Measurements from ENCODE around the gene DIP2A.

DNA sequence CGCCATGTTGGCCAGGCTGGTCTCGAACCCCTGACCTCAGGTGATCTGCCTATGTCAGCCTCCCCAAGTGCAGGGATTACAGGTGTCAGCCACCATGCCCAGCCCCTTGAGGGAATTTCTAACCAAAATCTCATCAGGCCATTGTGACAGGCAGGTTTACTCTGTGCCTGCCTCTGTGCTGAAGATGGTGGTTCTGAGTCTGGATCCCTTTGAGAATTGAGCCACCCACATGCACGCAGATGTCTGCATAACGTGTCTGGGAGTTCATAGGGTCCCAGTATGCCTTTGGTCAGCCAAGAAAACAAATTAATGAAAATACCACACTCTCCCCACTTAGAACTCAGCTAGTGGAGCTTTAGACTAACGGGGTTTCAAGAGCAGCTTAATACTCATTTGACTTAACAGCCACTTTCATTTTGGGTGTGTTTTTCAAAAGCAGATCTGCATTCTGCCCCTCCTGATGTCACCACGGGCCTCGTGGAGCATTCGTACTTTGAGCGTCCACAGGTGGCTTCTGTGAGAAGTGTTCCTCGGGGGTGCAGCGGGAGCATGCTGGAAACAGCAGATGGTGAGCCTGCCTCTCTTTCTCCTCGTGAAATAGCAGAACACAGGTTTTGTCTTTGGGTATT, 45.3 kb downstream of the DIP2A start:
- TF ChIP-seq, protein P1, sequence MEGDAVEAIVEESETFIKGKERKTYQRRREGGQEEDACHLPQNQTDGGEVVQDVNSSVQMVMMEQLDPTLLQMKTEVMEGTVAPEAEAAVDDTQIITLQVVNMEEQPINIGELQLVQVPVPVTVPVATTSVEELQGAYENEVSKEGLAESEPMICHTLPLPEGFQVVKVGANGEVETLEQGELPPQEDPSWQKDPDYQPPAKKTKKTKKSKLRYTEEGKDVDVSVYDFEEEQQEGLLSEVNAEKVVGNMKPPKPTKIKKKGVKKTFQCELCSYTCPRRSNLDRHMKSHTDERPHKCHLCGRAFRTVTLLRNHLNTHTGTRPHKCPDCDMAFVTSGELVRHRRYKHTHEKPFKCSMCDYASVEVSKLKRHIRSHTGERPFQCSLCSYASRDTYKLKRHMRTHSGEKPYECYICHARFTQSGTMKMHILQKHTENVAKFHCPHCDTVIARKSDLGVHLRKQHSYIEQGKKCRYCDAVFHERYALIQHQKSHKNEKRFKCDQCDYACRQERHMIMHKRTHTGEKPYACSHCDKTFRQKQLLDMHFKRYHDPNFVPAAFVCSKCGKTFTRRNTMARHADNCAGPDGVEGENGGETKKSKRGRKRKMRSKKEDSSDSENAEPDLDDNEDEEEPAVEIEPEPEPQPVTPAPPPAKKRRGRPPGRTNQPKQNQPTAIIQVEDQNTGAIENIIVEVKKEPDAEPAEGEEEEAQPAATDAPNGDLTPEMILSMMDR (IDR thresholded peaks at IDR 0.05) = no peak
- no peak for TF ChIP-seq POLR2A (IDR thresholded peaks at IDR 0.05)
